PC-3 (cell line): ENCODE measurements around the gene SF3B1.

Experiments used
- EZH2 ChIP-seq: fragments of 300-600 bp; sonication (generic); IDR thresholded peaks from one replicate; pipeline ENCODE4 v1.6.1; 2017; ENCODE audit warnings: antibody characterized with exemption, mild to moderate bottlenecking, low read length; ENCODE audit not compliant: unreplicated experiment
- EZH2phosphoT487 ChIP-seq: fragments of 300-600 bp; sonication (generic); IDR thresholded peaks from 2 replicates; pipeline ENCODE4 v1.6.1; 2018; ENCODE audit warnings: mild to moderate bottlenecking, antibody characterized with exemption, low read length, borderline replicate concordance
- TF ChIP-seq, protein P1 (sequence below): fragments of 300-600 bp; sonication (generic); conservative IDR thresholded peaks from 2 replicates; pipeline ENCODE4 v1.5.1; 2017; ENCODE audit warnings: antibody characterized with exemption, low read depth, mild to moderate bottlenecking, low read length

DNA sequence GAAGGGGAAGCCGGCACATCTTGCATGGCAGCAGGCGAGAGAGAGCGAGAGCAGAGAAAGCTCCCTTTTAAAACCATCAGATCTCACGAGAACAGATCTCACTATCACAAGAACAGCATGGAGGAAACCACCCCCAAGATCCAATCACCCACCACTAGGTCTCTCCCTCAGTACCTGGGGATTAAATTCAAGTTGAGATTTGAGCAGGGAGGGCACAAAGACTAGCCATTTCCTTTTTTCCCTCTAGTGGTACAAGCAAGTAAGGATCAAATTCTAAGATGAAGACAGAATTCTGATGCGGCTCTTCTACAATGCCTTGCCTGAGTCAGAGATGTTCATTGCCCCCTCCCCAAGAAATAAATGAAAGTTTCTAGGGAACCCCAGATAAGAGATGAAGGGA is 78.7 kb downstream of the SF3B1 start:
- TF ChIP-seq, protein P1, sequence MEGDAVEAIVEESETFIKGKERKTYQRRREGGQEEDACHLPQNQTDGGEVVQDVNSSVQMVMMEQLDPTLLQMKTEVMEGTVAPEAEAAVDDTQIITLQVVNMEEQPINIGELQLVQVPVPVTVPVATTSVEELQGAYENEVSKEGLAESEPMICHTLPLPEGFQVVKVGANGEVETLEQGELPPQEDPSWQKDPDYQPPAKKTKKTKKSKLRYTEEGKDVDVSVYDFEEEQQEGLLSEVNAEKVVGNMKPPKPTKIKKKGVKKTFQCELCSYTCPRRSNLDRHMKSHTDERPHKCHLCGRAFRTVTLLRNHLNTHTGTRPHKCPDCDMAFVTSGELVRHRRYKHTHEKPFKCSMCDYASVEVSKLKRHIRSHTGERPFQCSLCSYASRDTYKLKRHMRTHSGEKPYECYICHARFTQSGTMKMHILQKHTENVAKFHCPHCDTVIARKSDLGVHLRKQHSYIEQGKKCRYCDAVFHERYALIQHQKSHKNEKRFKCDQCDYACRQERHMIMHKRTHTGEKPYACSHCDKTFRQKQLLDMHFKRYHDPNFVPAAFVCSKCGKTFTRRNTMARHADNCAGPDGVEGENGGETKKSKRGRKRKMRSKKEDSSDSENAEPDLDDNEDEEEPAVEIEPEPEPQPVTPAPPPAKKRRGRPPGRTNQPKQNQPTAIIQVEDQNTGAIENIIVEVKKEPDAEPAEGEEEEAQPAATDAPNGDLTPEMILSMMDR = peak; percentile 57
- TF ChIP-seq EZH2 (no peak), EZH2phosphoT487 (no peak)
